ENCODE results near the gene TMEM89. TPM values are rescaled to one million over a fixed set of nuclear protein-coding genes. Genes with fewer than 3 reads are reported as not detected.
A peak's percentile ranks its signal among the peaks of the same experiment; 100 is the strongest.

TMEM89 gene
- total RNA-seq, 1 experiment from 2014 or later, result 0.74 TPM

DNA sequence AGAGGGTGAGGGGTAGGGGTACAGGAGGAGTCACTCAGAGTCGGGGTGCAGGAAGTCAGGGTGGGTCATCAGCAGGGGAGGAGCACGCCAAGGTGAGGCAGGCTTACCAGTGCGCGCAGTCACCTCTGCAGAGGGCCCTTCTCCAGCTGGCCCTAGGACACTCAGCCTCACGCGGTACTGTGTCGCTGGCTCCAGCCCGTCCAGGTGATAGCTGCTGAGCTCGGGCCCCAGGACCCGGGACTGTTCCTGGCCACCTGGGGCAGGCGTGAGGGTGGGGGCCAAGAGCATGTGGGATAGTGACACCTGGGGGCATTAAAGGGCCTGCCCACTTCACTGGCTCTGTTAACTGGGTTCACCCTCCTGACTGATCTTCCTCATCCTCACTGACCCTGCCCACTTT, 33.9 kb downstream of the TMEM89 start:
- no peak overlapping the region for H4K91ac ChIP-seq (ENCODE audit: insufficient read length, low read depth, low read length)
- no peak overlapping the region for H3K23ac ChIP-seq (ENCODE audit: insufficient read length, low read depth, low read length)
- no peak overlapping the region for H3T11ph ChIP-seq (ENCODE audit: low read length)
- no peak overlapping the region for H4K8ac ChIP-seq (replicated peaks; ENCODE audit: insufficient read length, low read depth, low read length)
- DNase-seq, result no peak
- no peaks in the 10 kb centered on the region for H3K9me3 Mint-ChIP-seq
- H3K4ac ChIP-seq (ENCODE audit: low read depth, low read length), result no peak overlapping the region
- H2BK15ac ChIP-seq (ENCODE audit: low read depth, low read length), result no peak overlapping the region
- no peaks in the 10 kb centered on the region for H3K9me3 ChIP-seq (ENCODE audit: control insufficient read depth, low read depth, low read length)
- H3K4me1 Mint-ChIP-seq, result peaks cover 5 to 11% of the 10 kb centered on the region in 2 experiments; a peak in 2 of 4 replicates
- no peak overlapping the region for H4K5ac ChIP-seq (ENCODE audit: insufficient read length, low read depth, low read length)
- no peaks in the 10 kb centered on the region for H3K4me1 ChIP-seq (ENCODE audit: insufficient read depth, low read length)
- H4K20me1 ChIP-seq (ENCODE audit: control insufficient read depth, insufficient read depth, insufficient read length), result no peaks in the 10 kb centered on the region
- H3K23me2 ChIP-seq (ENCODE audit: insufficient read length, low read depth, low read length, poor library complexity, severe bottlenecking), result no peaks in the 10 kb centered on the region
- no peak overlapping the region for H2BK12ac ChIP-seq (ENCODE audit: insufficient read length, low read depth, low read length)
- no peak overlapping the region for H2BK5ac ChIP-seq (ENCODE audit: insufficient read length, low read length)
- no CpG with 5 or more reads among the region's 11 CpGs for WGBS (ENCODE audit: extremely low coverage, insufficient read length, low lambda C conversion rate)
- no peak overlapping the region for H2AK5ac ChIP-seq (ENCODE audit: insufficient read length, low read length)
- H3K79me1 ChIP-seq (ENCODE audit: insufficient read depth, low read depth, low read length, poor library complexity, severe bottlenecking), result no peaks in the 10 kb centered on the region
- H3K27ac Mint-ChIP-seq, result 0 out of 7 replicates have a peak overlapping the region, but pooled peaks of 1 of the 3 experiments have one; percentile 49
- H3K36me3 Mint-ChIP-seq (ENCODE audit: insufficient read depth in 1 of 3, low read depth in 3 of 3), result peaks cover 0 to 8% (median 0%) of the 10 kb centered on the region in 3 experiments; a peak in 4 of 7 replicates
- TF ChIP-seq, protein P1, sequence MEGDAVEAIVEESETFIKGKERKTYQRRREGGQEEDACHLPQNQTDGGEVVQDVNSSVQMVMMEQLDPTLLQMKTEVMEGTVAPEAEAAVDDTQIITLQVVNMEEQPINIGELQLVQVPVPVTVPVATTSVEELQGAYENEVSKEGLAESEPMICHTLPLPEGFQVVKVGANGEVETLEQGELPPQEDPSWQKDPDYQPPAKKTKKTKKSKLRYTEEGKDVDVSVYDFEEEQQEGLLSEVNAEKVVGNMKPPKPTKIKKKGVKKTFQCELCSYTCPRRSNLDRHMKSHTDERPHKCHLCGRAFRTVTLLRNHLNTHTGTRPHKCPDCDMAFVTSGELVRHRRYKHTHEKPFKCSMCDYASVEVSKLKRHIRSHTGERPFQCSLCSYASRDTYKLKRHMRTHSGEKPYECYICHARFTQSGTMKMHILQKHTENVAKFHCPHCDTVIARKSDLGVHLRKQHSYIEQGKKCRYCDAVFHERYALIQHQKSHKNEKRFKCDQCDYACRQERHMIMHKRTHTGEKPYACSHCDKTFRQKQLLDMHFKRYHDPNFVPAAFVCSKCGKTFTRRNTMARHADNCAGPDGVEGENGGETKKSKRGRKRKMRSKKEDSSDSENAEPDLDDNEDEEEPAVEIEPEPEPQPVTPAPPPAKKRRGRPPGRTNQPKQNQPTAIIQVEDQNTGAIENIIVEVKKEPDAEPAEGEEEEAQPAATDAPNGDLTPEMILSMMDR (conservative IDR thresholded peaks at IDR 0.05), result no peak
- H3K4me3 Mint-ChIP-seq, result no peak overlapping the region
- no peak overlapping the region for H3K14ac ChIP-seq (ENCODE audit: insufficient read depth, low read length)
- no peak overlapping the region for H3K9ac ChIP-seq (ENCODE audit: extremely low read depth, insufficient read length, low read length)
- H3K27ac ChIP-seq (ENCODE audit: insufficient read length, low read depth, low read length), result no peak overlapping the region
- H3K4me2 ChIP-seq (ENCODE audit: insufficient read depth, insufficient read length, low read length), result no peak overlapping the region
- H3K79me2 ChIP-seq (ENCODE audit: insufficient read depth, low read length), result no peaks in the 10 kb centered on the region
- peaks cover under 1% of the 10 kb centered on the region; the same call in 1 of the 2 replicates for H3K27me3 Mint-ChIP-seq (ENCODE audit: low read depth)
- no peak overlapping the region for H2BK20ac ChIP-seq (ENCODE audit: low read depth, low read length, poor library complexity, severe bottlenecking)
- no peak overlapping the region for H2AFZ ChIP-seq (ENCODE audit: low read length)
- H2BK120ac ChIP-seq (ENCODE audit: low read depth, low read length, poor library complexity, severe bottlenecking), result no peak overlapping the region
- no peak overlapping the region for H3K18ac ChIP-seq (ENCODE audit: insufficient read length, low read depth, low read length)
- H3K27me3 ChIP-seq (ENCODE audit: insufficient read depth, low read length), result no peaks in the 10 kb centered on the region
- H3K56ac ChIP-seq (ENCODE audit: insufficient read length, low read depth, low read length), result no peak overlapping the region

All from H9 (cell line).